ENCODE data around the gene CBL.

GRCh38 chr11:119320776-119321524, 114.8 kb downstream of the CBL start:
- TF ChIP-seq, protein P1, sequence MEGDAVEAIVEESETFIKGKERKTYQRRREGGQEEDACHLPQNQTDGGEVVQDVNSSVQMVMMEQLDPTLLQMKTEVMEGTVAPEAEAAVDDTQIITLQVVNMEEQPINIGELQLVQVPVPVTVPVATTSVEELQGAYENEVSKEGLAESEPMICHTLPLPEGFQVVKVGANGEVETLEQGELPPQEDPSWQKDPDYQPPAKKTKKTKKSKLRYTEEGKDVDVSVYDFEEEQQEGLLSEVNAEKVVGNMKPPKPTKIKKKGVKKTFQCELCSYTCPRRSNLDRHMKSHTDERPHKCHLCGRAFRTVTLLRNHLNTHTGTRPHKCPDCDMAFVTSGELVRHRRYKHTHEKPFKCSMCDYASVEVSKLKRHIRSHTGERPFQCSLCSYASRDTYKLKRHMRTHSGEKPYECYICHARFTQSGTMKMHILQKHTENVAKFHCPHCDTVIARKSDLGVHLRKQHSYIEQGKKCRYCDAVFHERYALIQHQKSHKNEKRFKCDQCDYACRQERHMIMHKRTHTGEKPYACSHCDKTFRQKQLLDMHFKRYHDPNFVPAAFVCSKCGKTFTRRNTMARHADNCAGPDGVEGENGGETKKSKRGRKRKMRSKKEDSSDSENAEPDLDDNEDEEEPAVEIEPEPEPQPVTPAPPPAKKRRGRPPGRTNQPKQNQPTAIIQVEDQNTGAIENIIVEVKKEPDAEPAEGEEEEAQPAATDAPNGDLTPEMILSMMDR (conservative IDR thresholded peaks at IDR 0.05) = no peak
- no peak for TF ChIP-seq ZFX (IDR thresholded peaks at IDR 0.05)
